K562 (cell line): ENCODE data around the gene SHB. TPM values are rescaled to one million over a fixed set of nuclear protein-coding genes. Genes with fewer than 3 reads are reported as not detected.

Experiments
- ARID1B ChIP-seq: fragments of 450-650 bp; IDR thresholded peaks from 2 replicates; pipeline ENCODE4 v1.6.1; 2016; ENCODE audit warnings: antibody characterized with exemption, mild to moderate bottlenecking, inconsistent platforms
- CCAR2 ChIP-seq: fragments of 200-400 bp; formaldehyde crosslinking; IDR thresholded peaks from 2 replicates; pipeline ENCODE4 v1.6.1; 2017; ENCODE audit warnings: mild to moderate bottlenecking, low read depth, low read length
- CLOCK ChIP-seq: fragments of 250-450 bp; sonication (Bioruptor Pico); IDR thresholded peaks from 2 replicates; pipeline ENCODE4 v1.4.0; 2020; ENCODE audit warnings: mild to moderate bottlenecking, moderate library complexity, borderline replicate concordance
- CREM ChIP-seq: IDR thresholded peaks from 2 replicates; pipeline ENCODE4 v1.6.1; 2014; ENCODE audit warnings: antibody characterized with exemption, low read depth
- ETS1 ChIP-seq: conservative IDR thresholded peaks from 2 replicates; pipeline ENCODE4 v1.6.1; 2011; ENCODE audit warnings: low read depth, mild to moderate bottlenecking, low read length; ENCODE audit not compliant: control insufficient read depth
- ETV6 ChIP-seq, 3 experiments: fragments of 150-350 bp in 1 of 3; sonication (generic) in 1 of 3; formaldehyde crosslinking in 1 of 3; IDR thresholded peaks; 2 replicates each; pipeline versions ENCODE4 v1.6.1 to v1.8.0; 2014 to 2022; ENCODE audit warnings: borderline replicate concordance in 2 of 3, low read depth in 2 of 3, antibody characterized with exemption in 1 of 3, low read length in 1 of 3, mild to moderate bottlenecking in 1 of 3, missing genetic modification reagents in 1 of 3
- HDAC6 ChIP-seq: IDR thresholded peaks from 2 replicates; pipeline ENCODE4 v1.6.1; 2012; ENCODE audit warnings: low read depth, mild to moderate bottlenecking, control low read depth, inconsistent platforms, low read length, moderate library complexity
- KAT8 ChIP-seq: fragments of 450-650 bp; IDR thresholded peaks from 2 replicates; pipeline ENCODE4 v1.6.1; 2016; ENCODE audit warnings: low read depth, mild to moderate bottlenecking
- MCM7 ChIP-seq, 2 experiments: fragments of 450-650 bp; IDR thresholded peaks; 2 replicates each; pipeline ENCODE4 v1.6.1; 2016 to 2018
- MEIS2 ChIP-seq: fragments of 450-650 bp; IDR thresholded peaks from 2 replicates; pipeline ENCODE4 v1.6.1; 2014; ENCODE audit warnings: mild to moderate bottlenecking; ENCODE audit not compliant: partially characterized antibody
- MYC ChIP-seq, 2 experiments: fragments of 250-450 bp in 1 of 2; sonication (Bioruptor Pico) in 1 of 2; IDR thresholded peaks; 2 replicates each; pipeline versions ENCODE4 v1.5.1 to v1.6.1; 2012 to 2021; ENCODE audit warnings: low read depth in 2 of 2, borderline replicate concordance in 1 of 2, improper control_type of control experiment in 1 of 2, low read length in 1 of 2, mild to moderate bottlenecking in 1 of 2, moderate library complexity in 1 of 2
- NFE2 ChIP-seq: IDR thresholded peaks from 2 replicates; pipeline ENCODE4 v1.6.1; 2014; ENCODE audit warnings: antibody characterized with exemption, low read depth
- RAD51 ChIP-seq: fragments of 450-650 bp; IDR thresholded peaks from 2 replicates; pipeline ENCODE4 v1.7.1; 2016; ENCODE audit warnings: low read depth, mild to moderate bottlenecking, borderline replicate concordance
- TOE1 ChIP-seq, 2 experiments: fragments of 450-650 bp in 1 of 2; sonication (generic) in 1 of 2; formaldehyde crosslinking in 1 of 2; IDR thresholded peaks; 2 replicates each; pipeline versions ENCODE4 v1.7.1 to v1.8.0; 2016 to 2022; ENCODE audit warnings: borderline replicate concordance in 2 of 2, mild to moderate bottlenecking in 2 of 2, antibody characterized with exemption in 1 of 2, inconsistent platforms in 1 of 2, low read depth in 1 of 2, missing genetic modification reagents in 1 of 2, moderate library complexity in 1 of 2
- ZBTB12 ChIP-seq: fragments of 250-450 bp; sonication (Bioruptor Pico); IDR thresholded peaks from 2 replicates; pipeline ENCODE4 v1.4.0; 2020
- ZBTB33 ChIP-seq: sonication (generic); formaldehyde crosslinking; IDR thresholded peaks from 2 replicates; pipeline ENCODE4 v1.8.1; 2023; ENCODE audit warnings: mild to moderate bottlenecking, missing genetic modification reagents
- ZBTB7A ChIP-seq: IDR thresholded peaks from 2 replicates; pipeline ENCODE4 v1.6.1; 2011; ENCODE audit warnings: low read depth, mild to moderate bottlenecking, low read length, moderate library complexity, borderline replicate concordance; ENCODE audit not compliant: control insufficient read depth
- ZNF174 ChIP-seq: fragments of 250-450 bp; sonication (Bioruptor Pico); IDR thresholded peaks from 2 replicates; pipeline ENCODE4 v1.4.0; 2020; ENCODE audit warnings: mild to moderate bottlenecking
- polyA plus RNA-seq, 8 experiments: library from polyadenylated mRNA; depleted of rRNA in 4 of 8; stranded (reverse) in 5 of 8; unstranded in 3 of 8; fragments of >200 nt; fragmentation: Nextera tagmentation in 2 of 8; fragmentation: Illumina TruSeq in 1 of 8; extraction: Ambion mirVana in 2 of 8; extraction: Trizol in 1 of 8; gene quantifications; 2 replicates each; pipeline versions ENCODE4 v1.2.1 to v1.2.3, GENCODE V29; 2011 to 2014; ENCODE audit warnings: inconsistent platforms in 1 of 8, missing spikeins in 1 of 8
- total RNA-seq, 7 experiments: library from RNA; depleted of rRNA in 6 of 7; stranded (reverse); fragments of >200 nt in 6 of 7; fragmentation: Illumina TruSeq in 2 of 7; extraction: Trizol in 2 of 7; gene quantifications; 2 replicates each; pipeline versions ENCODE4 v1.2.1 to v1.2.3, GENCODE V29; 2011 to 2021; ENCODE audit warnings: low replicate concordance in 1 of 7

The SHB gene
- total and polyA plus RNA-seq, 9 of the 15 experiments (the other 6 are each of a cell fraction or from before 2014, with no cell fraction given), result 0.78 to 16.0 (median 5.3) TPM

GRCh38 chr9:38062498-38063362 is 6.3 kb downstream of the SHB start (continued):
- no peak for TF ChIP-seq CLOCK (CRISPR knock-in tag)
- 0 out of 2 replicates have a peak, but pooled peaks have one; percentile 34 for TF ChIP-seq ZBTB33 (CRISPR knock-in tag)
- TF ChIP-seq KAT8, result no peak
- TF ChIP-seq MCM7 (IDR thresholded peaks at IDR 0.05), result no peak
- TF ChIP-seq ETV6 (IDR thresholded peaks at IDR 0.05; ENCODE audit: borderline replicate concordance in 1 of 2, low read depth in 2 of 2, low read length in 1 of 2), result no peak
- TF ChIP-seq ETV6 (CRISPR knock-in tag; IDR thresholded peaks at IDR 0.05; ENCODE audit: borderline replicate concordance), result no peak
- no peak for TF ChIP-seq ETS1
- peak; percentile 54; the same call in 1 of the 2 replicates for TF ChIP-seq NFE2
- TF ChIP-seq HDAC6, result no peak
- TF ChIP-seq CCAR2, result no peak
- no peak for TF ChIP-seq MEIS2
- TF ChIP-seq ZBTB7A, result no peak
- TF ChIP-seq TOE1 (IDR thresholded peaks at IDR 0.05; ENCODE audit: borderline replicate concordance), result no peak
- TF ChIP-seq TOE1 (CRISPR knock-in tag; IDR thresholded peaks at IDR 0.05; ENCODE audit: borderline replicate concordance, low read depth), result no peak
- TF ChIP-seq CREM, result 0 out of 2 replicates have a peak, but pooled peaks have one; percentile 24
- no peak for TF ChIP-seq ZNF174 (CRISPR knock-in tag)
- TF ChIP-seq RAD51, result no peak
- TF ChIP-seq ZBTB12 (CRISPR knock-in tag), result no peak
- TF ChIP-seq ARID1B, result peak; percentile 79
- 0 out of 2 replicates have a peak, but pooled peaks have one; percentile 14 for TF ChIP-seq MYC (IDR thresholded peaks at IDR 0.05; ENCODE audit: low read depth, low read length)
- TF ChIP-seq MYC (CRISPR knock-in tag; IDR thresholded peaks at IDR 0.05; ENCODE audit: borderline replicate concordance, low read depth), result no peak
